HG02870 (cell line): Measurements from ENCODE around the gene PYGB.

Experiments
- ATAC-seq: cut with Tn5 transposase; IDR thresholded peaks from one replicate; pipeline ENCODE4 v1.9.1; 2021; ENCODE audit warnings: mild to moderate bottlenecking, moderate library complexity; ENCODE audit not compliant: unreplicated experiment

Gene PYGB

DNA sequence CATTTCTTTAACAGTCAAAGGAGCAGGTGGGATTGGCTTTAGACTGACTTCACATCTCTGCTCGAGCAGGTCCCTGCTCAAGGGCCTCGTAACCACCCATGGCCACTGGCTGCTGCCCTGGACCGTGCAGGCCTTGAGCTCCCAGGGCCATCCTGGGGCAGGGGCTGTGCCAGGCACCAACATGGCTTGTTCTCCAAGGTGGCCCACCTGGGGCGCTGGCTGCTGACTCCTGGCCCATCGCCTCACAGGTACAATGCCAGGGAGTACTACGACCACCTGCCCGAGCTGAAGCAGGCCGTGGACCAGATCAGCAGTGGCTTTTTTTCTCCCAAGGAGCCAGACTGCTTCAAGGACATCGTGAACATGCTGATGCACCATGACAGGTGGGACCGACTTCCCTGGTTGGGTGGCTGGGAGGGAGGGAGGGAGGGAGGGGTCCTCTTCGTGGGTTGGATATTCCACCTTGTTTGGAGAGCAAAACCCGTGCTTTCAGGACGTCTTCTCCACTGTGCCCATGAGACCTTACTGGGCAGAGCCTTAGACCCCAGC lies 46.1 kb downstream of the PYGB start:
- no peak for ATAC-seq

DNA sequence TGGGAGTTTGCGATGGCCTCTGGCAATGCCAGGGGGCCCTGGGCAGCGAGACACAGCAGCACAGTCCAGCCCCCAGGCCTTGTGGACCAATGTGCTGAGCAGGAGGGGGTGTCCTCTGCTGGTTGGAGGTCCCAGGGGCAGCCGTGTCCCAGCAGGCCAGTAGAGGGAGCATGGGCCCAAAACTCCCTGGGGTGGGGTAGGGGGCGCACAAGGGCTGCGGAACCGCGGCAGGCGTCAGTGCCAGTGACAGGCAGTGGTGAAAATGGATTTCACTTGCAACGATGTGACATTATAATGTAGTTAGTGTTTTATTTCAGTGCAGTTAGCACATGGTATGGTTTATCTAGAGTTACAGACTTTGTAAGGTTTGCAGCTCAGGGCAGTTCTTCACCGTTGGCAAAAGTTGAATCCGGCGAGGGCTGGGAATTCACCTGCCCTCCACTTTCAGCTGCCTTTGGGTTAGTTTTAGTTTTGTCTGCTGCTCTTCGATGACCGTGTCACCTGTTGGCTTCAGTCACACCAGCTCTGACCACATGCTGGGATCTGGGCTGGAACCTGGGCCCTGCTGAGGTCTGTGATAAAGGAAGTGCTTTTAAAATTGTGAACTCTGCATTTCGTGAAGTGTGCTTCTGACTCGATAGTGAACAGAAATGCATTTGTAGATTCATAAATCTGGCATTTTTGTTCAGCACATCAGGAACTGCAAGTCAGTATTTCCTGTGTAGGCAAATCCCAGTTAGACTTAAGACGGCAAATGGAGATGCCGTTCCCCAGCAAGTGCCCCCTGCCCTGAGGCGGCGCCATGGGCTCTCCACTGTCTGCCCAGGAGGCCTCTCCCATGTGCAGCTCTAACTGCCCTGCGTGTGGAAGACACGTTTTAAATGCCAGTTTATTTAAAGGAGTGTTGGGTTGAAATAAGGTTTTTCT lies 46.8 kb downstream of the PYGB start:
- ATAC-seq: peak; percentile 39

DNA sequence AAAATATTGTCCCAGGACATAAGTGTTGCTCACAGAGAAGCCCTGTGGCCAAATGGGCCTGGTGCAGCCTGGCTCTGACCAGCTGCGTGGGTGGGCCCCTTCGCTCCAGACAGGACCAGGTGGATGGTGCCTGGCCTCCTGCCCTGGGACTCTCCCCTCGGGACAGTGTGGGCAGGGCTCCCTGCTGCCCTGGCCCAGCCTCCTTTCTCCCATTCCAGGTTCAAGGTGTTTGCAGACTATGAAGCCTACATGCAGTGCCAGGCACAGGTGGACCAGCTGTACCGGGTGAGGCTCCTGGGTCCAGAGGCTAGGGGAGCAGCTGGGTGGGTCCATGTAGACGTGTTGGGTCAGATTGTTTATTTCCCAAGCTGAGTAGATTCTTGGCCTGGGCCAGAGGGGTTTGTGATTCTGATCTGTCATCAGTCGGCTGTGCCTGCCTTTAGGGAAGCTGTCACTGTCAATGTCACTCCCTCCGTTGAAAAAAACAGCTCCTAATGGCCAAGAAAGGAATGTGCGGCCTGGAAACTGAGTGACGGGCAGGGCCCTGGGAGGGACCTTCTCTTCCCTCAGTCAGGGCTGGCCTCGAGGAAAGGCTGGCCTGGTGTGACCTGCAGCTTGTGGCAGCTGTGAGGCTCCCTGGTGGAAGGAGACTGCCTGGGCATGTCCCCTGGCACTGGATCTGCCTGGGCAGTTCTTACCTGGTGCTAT lies 47.7 kb downstream of the PYGB start:
- no peak for ATAC-seq

DNA sequence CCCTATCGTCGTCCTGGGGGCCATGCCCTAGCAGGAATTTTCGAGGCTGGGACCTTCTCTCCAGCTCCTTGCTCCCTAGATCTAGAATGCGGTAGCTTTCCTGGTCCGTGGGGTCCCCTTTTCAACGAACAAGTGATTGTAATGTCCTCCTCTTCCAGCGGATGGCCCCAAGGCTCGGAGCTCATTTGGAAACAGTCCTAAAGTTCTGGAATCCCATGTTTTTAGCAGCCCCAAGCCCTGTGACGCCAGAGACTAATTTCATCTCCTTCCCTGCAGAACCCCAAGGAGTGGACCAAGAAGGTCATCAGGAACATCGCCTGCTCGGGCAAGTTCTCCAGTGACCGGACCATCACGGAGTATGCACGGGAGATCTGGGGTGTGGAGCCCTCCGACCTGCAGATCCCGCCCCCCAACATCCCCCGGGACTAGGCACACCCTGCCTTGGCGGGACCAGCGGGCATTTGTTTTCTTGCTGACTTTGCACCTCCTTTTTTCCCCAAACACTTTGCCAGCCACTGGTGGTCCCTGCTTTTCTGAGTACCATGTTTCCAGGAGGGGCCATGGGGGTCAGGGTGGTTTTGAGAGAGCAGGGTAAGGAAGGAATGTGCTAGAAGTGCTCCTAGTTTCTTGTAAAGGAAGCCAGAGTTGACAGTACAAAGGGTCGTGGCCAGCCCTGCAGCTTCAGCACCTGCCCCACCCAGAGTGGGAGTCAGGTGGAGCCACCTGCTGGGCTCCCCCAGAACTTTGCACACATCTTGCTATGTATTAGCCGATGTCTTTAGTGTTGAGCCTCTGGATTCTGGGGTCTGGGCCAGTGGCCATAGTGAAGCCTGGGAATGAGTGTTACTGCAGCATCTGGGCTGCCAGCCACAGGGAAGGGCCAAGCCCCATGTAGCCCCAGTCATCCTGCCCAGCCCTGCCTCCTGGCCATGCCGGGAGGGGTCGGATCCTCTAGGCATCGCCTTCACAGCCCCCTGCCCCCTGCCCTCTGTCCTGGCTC lies 48.5 kb downstream of the PYGB start:
- peak; percentile 15 for ATAC-seq

DNA sequence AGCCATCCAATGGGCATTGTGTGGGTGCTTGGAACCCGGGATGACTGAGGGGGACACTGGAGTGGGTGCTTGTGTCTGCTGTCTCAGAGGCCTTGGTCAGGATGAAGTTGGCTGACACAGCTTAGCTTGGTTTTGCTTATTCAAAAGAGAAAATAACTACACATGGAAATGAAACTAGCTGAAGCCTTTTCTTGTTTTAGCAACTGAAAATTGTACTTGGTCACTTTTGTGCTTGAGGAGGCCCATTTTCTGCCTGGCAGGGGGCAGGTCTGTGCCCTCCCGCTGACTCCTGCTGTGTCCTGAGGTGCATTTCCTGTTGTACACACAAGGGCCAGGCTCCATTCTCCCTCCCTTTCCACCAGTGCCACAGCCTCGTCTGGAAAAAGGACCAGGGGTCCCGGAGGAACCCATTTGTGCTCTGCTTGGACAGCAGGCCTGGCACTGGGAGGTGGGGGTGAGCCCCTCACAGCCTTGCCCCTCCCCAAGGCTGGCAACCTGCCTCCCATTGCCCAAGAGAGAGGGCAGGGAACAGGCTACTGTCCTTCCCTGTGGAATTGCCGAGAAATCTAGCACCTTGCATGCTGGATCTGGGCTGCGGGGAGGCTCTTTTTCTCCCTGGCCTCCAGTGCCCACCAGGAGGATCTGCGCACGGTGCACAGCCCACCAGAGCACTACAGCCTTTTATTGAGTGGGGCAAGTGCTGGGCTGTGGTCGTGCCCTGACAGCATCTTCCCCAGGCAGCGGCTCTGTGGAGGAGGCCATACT lies 49.4 kb downstream of the PYGB start:
- peak; percentile 59 for ATAC-seq

DNA sequence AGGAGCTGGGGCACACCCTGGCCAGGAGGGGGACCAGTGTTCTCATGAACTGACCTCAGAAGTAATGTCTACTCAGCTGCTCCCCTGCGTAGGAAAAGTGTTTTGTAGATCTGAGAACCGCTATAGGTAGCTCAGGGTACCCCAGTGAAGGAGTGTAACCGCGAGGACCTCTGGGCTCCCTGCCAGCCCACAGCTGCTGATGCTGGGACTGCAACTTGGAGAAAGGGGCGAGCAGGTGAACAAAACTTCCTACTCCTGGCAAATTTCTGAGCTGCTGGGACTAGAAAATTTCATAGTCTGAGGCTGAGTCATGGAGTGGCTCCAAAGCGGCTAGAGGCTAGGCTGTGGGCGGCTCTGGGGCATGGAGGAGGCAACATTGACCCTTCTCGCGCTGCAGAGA lies 51.9 kb downstream of the PYGB start:
- ATAC-seq: no peak

DNA sequence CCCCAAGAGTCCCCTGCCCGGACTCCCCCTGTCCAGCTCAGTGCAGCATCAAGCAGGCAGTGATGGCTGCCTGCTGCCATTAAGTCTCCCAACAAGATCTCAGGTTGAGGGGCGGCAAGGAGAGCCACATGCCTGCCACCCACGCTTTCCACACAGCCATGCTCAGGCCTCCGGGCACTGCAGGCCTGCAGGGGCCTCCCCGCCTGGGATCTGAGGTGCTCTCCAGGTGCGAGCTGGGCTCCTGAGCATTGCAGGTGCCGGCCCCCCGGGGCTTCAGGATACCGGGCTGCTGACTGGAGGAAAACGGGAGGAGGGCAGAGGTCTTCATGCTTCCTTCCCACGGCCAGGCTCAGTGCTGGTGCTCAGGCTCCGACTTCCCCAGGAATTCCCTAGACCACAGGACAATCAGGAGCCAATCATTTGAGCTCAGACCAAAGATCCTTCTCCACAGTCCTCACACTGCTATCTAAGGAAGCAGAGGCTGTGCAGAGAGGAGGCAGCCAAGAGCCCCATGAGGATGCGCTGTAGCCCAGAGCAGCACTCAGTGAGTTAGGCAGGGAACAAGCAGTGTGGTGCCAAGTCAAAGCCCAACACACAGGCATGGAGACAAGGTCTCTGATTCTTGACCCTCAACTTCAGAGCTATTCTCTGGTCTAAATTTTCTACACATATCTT lies 52.7 kb downstream of the PYGB start:
- ATAC-seq: no peak

DNA sequence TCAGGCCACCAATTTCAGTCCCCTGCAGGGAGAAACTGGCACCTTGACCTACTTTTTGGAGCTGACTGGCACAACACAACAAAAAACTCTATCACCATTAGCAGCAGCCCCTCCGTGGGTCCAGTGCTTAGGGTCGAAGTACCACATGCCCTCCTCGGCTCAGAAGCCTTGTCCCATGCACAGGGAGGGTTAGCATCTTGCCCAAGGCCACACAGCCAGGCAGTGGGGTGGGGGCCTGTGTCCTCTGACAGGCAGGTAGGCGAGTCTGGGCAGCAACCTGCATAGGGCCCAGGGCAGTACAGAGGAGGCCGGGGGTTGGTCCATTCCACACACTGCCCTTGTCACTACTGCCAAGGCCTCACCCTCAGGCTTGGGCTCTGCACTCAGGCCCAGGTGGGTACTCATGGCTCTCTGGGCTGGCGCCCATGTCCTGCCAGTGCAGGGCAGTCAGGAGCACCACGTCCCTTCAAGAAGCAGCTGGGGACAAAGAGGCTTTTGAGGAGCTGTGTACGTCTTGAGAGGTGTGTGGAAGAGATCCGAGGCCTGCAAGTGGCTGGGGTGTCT lies 53.6 kb downstream of the PYGB start:
- ATAC-seq: no peak

DNA sequence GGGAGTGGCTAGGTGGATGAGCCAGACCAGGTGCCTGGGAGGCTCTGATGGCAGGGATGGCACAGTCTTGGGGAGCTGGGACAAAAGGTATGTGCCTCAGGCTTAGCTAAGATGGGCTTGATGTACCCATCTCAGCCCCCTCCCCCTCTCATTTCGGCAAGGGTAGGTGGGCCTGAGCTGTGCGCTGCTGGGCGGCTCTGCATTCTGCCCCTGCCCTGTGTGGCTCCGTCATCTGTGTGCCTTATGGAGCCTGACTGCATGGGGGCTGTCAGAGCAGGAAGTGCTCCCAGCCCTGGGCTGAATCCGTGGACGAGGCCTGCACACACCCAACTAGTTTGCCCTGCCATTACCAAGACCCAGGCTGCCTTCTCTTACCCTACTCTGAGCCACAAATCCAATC lies 54.7 kb downstream of the PYGB start:
- ATAC-seq: no peak

DNA sequence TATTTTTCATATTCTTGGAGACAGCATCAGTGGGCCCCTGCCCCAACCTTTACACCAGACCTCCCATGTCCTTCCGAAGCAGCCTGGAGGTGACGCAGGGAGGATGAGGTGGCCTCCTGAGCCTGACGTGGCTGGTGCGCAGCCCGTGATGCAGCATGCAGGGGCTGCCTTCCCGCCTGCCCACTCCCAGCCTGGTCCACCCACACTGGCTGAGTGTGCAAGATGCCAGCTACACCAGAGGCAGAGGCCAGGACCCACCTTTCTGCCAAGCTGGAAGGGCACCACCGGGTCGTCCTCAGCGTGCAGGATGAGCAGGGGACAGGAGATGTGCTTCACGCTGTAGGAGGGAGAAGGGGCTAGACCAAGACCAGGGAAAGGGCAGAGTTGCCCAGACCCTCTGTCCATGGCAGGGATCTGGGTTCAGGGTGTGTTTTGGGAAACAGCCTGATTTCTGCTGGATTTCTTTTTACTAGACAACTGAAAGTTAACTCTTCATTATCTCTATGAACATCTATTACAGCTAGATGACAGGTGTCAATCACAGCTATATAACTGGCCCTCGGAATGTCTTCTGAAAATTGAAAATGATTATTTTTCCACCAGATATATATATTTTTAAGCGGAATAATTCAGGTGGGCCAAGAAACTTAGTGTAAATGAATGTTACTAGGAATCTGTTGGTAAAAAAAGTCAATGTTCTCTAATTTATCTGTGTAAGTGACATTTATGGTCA lies 55.6 kb downstream of the PYGB start:
- no peak for ATAC-seq

DNA sequence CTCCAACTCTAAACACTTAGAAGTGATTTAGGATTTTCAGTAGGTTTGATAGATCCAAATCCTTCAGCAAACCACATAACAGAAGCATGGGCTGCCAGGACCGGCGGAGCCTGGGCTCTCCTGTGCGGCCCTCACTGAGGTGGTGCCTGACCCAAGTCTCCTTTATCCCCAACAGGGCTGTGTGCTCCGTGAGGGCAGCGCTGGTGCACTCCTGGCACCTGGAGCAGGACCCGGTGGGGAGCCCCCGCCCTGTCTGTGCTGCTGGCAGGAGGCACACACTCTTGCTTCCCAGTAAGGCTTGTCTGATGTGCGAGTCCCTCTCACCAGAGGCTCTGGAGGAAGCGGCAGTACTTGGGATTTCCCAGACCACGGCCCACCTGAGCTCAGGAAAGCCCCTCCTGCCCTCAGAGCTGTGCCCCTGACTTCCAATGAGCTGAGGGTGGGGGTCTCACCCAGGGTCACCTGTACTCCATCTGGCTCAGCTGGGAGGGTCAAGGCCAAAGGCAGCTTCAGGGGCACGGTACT lies 56.2 kb downstream of the PYGB start:
- no peak for ATAC-seq

DNA sequence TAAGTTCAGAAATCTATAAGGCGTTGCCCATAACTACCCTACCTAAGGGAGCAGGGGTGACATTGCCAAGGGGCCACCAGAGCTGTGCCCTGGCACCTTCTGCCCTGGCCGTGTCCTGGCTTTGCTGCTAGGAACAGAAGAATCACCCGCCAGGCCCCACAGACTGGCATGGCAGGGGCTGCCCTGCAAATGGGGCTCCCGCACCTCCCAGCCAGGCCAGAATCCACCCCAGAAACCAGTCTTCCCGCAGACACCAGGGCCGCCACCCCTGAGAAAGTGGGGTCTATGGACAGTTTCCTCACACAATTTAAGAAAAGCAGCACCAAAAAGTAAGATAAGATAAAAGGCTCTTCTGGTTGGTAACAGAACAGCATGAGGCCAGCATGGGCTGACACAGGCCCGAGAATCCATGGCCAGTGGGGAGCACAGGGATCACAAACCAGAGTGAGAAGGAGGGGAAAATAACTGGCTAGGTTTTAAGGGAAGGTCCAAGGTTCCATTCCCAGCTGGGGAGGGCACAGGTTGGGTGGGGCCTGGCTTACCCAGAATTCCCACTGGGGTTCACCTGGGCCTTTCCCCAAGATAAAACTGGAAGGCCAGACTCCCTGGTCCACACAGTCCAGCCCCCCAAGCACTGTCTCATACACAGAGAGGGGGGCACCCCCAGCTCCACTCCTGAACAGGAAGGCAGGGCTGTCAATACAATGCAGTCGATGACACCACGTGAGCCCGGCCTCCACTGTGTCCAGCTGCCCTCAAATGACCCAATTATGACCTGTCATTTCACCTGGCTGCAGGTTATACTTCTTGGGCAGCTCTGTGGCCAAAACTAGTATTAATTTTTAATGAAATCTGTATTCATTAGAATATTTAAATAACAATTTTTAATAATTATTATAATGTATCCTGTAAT lies 59.4 kb downstream of the PYGB start:
- no peak for ATAC-seq

DNA sequence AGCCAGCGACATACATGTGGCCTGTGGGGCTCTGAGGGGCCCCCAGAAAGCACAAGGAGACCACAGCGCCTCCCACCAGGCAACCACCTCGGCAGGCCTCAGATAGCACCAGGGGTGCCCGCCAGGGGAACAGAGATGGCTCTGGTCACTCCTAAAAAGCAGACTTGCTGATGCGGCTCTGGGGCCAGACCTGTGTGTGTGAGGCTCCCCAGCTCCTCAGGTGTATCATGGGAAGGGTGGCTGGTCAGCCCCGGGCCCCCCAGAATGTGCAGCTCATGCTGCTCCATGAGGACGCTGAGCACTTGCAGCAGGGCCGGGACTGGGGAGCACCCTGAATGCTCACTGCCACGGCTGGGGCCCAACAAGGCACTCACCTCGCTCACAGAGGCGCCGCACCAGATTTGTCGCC lies 60.2 kb downstream of the PYGB start:
- ATAC-seq: no peak

DNA sequence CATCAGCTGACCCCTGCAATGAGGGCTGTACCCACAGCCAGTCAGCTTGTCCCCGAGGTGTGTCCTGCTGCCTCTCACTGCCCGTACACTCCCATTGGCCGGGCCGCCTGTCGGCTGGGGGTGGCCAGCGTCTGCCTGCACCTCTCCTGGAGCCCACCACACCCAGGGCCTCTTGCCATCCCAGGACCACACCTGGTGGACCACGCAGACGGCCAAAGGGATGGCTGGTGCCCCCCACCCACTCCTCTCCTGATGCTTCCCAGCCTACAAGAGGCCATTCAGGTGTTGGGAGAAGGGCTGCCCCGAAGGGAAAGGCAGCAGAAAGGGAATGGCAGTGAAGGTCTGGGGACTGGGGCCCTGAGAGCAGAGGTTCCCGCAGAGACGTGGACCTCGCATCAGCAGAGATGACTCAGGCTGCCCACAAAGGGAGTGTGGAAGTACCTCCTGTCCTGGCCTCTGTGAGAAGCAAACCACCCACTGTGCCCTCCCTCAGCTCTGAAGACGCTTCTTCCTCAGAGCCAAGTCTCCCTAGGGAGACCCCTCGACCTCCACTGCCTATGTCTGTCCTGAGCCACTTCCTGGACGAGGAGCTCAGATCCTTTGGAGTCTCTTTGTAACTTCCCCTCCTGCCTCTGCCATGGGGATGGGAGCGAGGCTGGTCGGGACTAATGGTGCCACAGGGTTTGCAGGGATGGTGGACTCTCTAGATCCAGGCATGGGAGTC lies 60.9 kb downstream of the PYGB start:
- no peak for ATAC-seq

DNA sequence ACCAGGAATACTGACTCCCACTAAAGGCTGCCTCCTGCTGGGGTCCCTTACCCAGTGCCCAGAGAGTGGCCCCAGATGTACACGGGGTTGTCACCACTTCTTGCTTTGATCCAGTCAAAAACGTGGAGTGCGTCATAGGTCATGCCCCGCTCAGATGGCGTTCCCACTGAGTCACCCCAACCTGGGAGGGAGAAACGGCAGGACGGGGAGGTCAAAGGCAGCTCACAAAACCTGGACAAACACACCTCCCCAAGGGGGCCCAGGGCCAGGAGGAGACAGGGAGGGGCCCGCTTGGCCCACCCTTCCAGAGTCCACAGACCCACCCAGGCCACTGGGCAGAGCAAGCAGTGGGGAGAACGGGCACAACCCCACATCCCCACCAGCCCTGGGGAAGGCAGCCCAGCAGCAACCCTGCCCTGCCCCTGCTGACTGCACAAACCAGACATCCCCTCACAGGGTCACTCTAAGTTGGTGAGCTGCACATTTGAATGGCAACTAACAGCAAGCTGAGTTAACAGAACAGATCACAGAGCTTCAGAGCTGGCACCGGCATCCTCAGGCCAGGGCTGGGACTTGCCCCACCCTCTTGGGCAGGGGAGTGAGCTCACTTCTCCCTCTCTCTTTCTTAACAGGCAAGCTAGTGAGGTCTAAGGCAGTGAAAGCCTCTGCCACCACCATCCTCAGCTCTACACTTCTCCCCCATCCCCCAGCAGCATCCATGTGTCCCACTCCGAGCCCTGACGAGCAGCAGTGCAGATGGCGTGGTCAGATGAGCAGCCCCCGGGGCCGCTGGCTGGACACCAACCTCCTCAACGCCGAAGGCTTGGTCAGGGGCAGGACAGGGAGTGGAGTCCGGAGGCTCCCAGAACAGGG lies 61.7 kb downstream of the PYGB start:
- no peak for ATAC-seq
